GM18519 (cell line): Measurements from ENCODE around the gene BIN2.
A peak's percentile ranks its signal among the peaks of the same experiment; 100 is the strongest.
"Not testable (repeated sequence)": the region's sequence is repeated elsewhere in the genome, so short reads cannot be mapped to it uniquely, and the experiment has no call there.

Experiments used
- ATAC-seq: cut with Tn5 transposase; IDR thresholded peaks from one replicate; pipeline ENCODE4 v1.9.1; 2021; ENCODE audit warnings: mild to moderate bottlenecking, moderate library complexity; ENCODE audit not compliant: unreplicated experiment, low FRiP score

Gene BIN2

GRCh38 chr12:51265024-51265423 lies 59.0 kb downstream of the BIN2 start:
- no peak for ATAC-seq

DNA sequence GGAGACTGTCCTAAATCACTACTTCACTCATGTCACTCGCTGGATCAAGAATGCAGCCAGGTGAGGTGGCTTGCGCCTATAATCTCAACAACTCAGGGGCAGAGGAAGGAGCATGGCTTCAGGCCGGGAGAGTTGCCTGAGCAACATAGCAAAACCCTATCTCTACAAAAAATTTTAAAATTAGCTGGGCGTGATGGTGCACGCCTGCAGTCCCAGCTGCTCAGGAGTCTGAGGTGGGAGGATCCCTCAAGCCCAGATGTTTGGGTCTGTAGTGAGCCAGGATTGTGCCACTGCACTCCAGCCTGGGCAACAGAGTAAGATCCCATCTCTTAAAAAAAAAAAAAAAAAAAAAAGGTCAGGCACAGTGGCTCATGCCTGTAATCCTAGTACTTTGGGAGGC lies 59.7 kb downstream of the BIN2 start:
- ATAC-seq, result no peak

- ATAC-seq, result no peak
Observed at GRCh38 chr12:51263341-51263740, 60.6 kb downstream of the BIN2 start.

DNA sequence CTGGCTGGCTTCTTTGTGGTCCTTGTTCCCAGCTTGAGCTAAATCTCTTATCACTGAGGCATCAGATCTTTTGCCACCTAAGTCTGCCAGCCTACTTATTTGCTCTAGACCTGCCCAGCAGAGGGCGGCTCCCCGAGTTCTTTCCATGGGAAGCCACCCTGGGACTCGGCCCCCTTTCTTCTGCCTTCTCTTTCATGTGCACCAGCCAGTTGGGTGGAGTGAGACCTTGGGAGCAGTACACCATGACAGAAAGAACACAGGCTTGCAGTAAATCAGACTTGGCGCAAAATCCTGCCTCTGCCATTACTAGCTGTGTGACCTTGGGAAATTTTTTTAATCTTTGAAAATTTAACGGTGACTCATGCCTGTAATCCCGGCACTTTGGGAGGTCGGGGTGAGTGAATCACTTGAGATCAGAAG lies 61.2 kb downstream of the BIN2 start:
- no peak for ATAC-seq

DNA sequence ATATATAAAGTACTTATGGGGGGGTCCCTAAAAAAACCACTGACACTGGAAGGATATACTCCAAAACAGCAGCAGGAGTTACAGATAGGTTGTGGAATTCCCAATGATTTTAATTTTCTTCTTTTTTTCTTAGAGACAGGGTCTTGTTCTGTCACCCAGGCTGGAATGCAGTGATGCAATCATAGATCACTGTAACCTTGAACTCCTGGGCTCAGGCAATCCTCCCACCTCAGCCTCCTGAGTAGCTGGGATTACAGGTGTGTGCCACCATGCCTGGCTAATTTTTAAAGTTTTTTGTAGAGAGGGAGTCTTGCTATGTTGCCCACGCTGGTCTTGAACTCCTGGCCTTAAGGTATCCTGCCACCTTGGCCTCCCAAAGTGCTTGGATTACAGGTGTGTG lies 64.4 kb downstream of the BIN2 start:
- not testable (repeated sequence) for ATAC-seq

GRCh38 chr12:51254536-51254935 lies 69.4 kb downstream of the BIN2 start:
- ATAC-seq, result no peak

DNA sequence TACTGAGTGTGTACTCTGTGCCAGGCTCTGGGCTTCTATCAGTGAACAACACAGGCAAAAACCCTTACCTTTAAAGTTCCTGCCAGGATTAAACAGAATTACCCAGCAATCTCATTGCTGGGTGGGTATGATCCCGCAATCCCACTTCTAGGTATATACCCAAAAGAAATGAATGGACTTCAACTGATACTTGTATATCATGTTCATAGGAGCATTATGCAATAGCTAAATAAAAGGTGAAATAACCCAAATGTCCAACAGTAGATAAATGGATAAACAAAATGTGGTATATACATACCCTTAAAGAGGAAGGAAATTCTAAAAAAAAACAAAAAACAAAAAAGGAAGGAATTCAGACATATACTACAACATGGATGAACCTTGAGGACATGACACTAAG lies 70.7 kb downstream of the BIN2 start:
- no peak for ATAC-seq

- ATAC-seq, result no peak
Observed at GRCh38 chr12:51247523-51248206, 76.3 kb downstream of the BIN2 start.

DNA sequence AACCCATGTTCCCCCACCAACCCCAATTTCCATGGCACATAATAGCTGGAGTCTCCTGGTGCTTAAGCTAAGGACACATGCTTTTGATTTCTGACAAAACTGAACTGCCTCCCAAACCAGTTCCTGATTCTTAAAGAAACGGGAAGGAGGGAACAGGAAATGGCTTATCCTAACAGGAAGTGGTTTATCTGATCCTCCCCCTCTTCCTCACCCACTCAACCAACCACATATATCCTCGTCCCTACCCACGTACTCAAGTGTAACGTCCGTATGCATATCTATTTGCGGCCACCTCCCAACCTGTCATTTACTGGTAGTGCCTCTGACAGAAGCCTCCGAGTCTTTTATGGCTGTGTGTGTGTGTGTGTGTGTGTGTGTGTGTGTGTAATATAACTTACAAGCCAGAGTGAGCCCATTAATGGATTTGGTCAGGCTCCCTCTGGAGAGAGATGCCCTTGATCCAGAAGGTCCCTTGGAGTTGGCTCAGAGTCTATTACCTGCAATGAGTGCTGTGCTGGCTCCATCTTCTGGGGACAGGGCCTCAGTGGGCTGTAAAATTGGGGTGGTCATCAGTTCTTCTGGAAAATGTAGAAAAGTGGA lies 77.6 kb downstream of the BIN2 start:
- ATAC-seq, result no peak

GRCh38 chr12:51245476-51246253 lies 78.3 kb downstream of the BIN2 start:
- no peak for ATAC-seq

GRCh38 chr12:51244269-51244668 lies 79.7 kb downstream of the BIN2 start:
- no peak for ATAC-seq

DNA sequence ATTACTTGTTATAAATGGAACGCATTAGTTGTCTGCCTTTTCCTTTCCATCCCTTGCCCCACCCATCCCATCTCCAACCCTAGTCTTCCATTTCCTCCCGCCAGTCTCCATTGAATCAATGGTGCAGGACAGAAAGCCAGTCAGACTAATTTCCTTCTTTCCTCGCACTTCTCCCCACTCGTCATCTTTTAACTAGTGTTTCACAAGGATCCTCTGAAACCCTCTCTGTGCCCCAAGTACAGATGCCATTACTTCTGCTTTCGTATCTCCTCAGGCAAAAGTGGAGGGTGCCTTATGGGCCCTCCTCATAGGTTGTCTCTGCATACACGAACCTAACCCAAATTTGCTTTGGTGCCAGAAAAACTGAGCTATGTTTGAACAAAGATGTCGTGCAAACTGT lies 81.1 kb downstream of the BIN2 start:
- ATAC-seq, result no peak

GRCh38 chr12:51242120-51242519 lies 81.9 kb downstream of the BIN2 start:
- ATAC-seq, result no peak

DNA sequence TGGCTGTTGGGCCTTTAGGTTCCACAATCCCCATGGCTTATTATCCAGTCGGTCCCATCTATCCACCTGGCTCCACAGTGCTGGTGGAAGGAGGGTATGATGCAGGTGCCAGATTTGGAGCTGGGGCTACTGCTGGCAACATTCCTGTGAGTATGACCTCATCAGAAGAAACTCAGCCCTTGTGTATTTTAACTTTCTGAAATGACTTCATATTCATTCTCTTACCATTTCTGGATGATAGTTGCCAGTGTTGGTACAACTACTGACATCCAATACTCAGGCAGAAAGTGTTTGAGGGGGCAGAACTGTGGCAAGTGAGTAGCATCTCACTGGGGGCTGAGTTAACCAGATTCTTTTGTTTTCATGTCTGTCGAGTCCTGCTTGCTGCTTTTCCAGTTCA lies 83.0 kb downstream of the BIN2 start:
- ATAC-seq, result no peak

GRCh38 chr12:51238510-51239334 lies 85.3 kb downstream of the BIN2 start, which contains the start of gene DAZAP2:
TSS of gene DAZAP2 (plus strand) at chr12:51238826. CDS start at chr12:51238908, 82 bp downstream.
- peak; percentile 79 for ATAC-seq

DNA sequence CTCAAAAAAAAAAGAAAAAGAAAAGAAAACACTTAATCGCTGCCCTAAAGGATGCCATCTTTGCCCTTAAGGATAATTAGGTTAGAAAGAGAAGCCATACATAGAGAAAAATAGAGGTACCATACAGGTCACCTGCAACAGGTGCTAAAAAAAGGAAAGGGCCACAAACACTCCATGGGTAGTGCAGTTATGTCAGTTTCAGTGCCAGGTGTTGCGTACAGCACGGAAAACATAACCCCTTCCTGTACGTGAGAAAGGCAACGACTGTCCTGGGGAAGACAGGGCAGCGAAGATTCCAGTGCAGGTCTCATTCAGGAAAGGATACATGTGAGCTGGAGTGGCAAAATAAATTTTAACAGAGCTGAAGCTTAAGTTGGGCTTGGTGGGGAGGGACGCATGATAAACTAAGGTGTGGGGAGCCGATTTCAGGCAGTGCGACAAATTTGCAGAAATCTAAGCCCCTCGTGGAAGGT lies 85.9 kb downstream of the BIN2 start:
- ATAC-seq, result no peak

DNA sequence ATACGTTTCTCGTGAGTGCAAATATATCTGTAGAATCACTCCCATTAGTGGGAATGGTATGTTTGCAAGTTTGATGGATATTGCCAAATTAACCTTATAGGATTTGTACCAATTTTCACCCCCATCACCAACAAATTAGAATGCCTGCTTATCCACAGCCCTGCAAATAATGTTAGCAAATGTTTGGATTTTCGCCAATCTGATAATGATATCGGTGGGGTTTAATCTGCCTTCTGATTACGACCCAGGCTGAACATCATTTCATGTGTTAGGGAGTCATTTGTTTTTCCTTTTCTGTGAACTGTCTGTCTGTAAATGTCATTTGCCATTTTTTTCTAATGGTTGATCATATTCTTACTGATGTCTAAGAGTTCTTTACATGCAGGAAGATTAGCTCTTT lies 89.4 kb downstream of the BIN2 start:
- no peak for ATAC-seq

DNA sequence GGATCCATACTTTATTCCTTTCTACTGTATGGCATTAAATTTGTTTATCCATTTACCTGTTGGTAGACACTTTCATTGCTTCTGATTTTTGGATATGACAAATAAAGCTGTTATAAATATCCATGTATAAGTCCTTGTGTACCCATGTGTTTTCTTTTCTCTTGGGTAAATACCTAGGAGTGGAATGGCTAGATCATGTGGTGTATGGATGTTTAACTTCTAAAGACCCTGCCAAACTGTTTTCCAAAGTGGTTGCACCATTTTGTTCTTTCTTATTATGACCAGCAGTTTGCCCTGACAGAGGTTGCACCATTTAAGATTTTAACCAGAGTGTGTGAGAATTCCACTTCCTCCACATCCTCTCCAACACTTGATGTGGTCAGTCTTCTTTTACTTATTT lies 91.3 kb downstream of the BIN2 start:
- ATAC-seq, result no peak
